Epidermal melanocyte (primary cell): ENCODE data around the gene PHKB.
"Not testable (repeated sequence)": the region's sequence is repeated elsewhere in the genome, so short reads cannot be mapped to it uniquely, and the experiment has no call there.

Experiments used
- DNase-seq: peaks from one replicate; pipeline ENCODE4 v3.0.0; 2011; ENCODE audit warnings: low spot score; ENCODE audit not compliant: insufficient read length

Gene PHKB

GRCh38 chr16:47469227-47469626 is 8.1 kb downstream of the PHKB start:
- DNase-seq, result no peak

- DNase-seq, result no peak
These were observed 9.1 kb downstream of the PHKB start for GRCh38 chr16:47470211-47470610.

- no peak for DNase-seq
These were observed 9.7 kb downstream of the PHKB start for GRCh38 chr16:47470810-47471209.

- DNase-seq, result not testable (repeated sequence)
These were observed 11.9 kb downstream of the PHKB start for GRCh38 chr16:47473004-47473403.

- no peak for DNase-seq
These were observed 12.7 kb downstream of the PHKB start for GRCh38 chr16:47473792-47474191.

- DNase-seq, result no peak
These were observed 14.7 kb downstream of the PHKB start for GRCh38 chr16:47475786-47476185.

- no peak for DNase-seq
These were observed 15.7 kb downstream of the PHKB start for GRCh38 chr16:47476654-47477345.

- DNase-seq, result no peak
These were observed 16.5 kb downstream of the PHKB start for GRCh38 chr16:47477679-47478078.

GRCh38 chr16:47480410-47480809 is 19.3 kb downstream of the PHKB start:
- no peak for DNase-seq

GRCh38 chr16:47481698-47482374 is 20.7 kb downstream of the PHKB start:
- DNase-seq, result no peak

GRCh38 chr16:47483616-47484015 is 22.5 kb downstream of the PHKB start:
- DNase-seq, result no peak

- DNase-seq, result no peak
These were observed 25.7 kb downstream of the PHKB start for GRCh38 chr16:47486856-47487255.

GRCh38 chr16:47488051-47488450 is 26.9 kb downstream of the PHKB start:
- DNase-seq, result no peak

- no peak for DNase-seq
These were observed 29.3 kb downstream of the PHKB start for GRCh38 chr16:47490471-47490870.

GRCh38 chr16:47492036-47492427 is 30.9 kb downstream of the PHKB start:
- no peak for DNase-seq

- no peak for DNase-seq
These were observed 31.6 kb downstream of the PHKB start for GRCh38 chr16:47492428-47493377.

- no peak for DNase-seq
These were observed 32.5 kb downstream of the PHKB start for GRCh38 chr16:47493381-47494337.

GRCh38 chr16:47499080-47499699 is 38.1 kb downstream of the PHKB start:
- no peak for DNase-seq

GRCh38 chr16:47499700-47500264 is 38.7 kb downstream of the PHKB start:
- no peak for DNase-seq

- no peak for DNase-seq
These were observed 42.8 kb downstream of the PHKB start for GRCh38 chr16:47503936-47504335.
